ENCODE measurements around the gene PYM1.

PYM1 gene

DNA sequence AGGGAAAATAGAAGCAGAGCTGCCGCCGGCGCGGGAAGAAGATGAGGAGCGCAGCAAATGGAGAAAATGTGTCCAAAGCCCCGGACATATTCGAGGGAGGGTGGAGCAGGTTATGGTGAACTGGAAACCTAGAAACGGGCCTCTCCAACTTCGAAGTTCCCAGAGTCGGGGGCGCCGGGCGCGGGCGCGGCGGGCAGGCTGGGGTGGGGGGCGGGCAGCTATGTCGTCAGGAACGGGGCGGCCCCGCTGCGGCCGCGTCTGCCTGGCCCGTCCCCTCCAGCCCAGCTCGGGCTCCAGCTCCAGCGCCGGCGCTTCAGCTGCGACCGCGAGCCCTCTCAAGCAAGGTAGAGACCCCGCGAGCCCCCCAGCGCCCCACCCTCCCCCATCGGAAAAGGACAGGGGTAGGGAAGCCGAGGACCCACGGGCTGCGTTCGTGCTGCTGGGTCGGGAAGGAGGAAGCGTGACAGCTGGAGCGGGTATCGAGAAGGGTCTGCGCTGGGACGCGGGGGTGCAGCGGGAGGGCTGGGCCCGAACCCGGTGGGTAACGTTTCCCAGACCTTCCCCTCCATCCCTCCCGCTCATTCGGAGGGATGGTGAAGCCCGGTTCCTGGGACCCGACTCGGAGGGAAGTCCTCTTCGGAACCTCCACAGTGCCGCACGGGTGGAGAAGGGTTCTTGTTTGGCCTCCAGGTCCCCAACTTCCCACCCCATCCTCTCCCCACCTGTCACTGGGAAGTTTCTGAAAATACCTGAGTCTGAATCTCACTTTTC is 4.3 kb upstream of the PYM1 start (continued):
- TF ChIP-seq, protein P1, sequence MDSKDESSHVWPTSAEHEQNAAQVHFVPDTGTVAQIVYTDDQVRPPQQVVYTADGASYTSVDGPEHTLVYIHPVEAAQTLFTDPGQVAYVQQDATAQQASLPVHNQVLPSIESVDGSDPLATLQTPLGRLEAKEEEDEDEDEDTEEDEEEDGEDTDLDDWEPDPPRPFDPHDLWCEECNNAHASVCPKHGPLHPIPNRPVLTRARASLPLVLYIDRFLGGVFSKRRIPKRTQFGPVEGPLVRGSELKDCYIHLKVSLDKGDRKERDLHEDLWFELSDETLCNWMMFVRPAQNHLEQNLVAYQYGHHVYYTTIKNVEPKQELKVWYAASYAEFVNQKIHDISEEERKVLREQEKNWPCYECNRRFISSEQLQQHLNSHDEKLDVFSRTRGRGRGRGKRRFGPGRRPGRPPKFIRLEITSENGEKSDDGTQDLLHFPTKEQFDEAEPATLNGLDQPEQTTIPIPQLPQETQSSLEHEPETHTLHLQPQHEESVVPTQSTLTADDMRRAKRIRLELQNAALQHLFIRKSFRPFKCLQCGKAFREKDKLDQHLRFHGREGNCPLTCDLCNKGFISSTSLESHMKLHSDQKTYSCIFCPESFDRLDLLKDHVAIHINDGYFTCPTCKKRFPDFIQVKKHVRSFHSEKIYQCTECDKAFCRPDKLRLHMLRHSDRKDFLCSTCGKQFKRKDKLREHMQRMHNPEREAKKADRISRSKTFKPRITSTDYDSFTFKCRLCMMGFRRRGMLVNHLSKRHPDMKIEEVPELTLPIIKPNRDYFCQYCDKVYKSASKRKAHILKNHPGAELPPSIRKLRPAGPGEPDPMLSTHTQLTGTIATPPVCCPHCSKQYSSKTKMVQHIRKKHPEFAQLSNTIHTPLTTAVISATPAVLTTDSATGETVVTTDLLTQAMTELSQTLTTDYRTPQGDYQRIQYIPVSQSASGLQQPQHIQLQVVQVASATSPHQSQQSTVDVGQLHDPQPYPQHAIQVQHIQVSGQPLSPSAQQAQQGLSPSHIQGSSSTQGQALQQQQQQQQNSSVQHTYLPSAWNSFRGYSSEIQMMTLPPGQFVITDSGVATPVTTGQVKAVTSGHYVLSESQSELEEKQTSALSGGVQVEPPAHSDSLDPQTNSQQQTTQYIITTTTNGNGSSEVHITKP (tag by site-specific recombination; IDR thresholded peaks at IDR 0.05): peak; percentile 23
- TF ChIP-seq SCRT2 (tag by site-specific recombination; IDR thresholded peaks at IDR 0.05) (no peak), ZNF416 (tag by site-specific recombination; IDR thresholded peaks at IDR 0.05) (no peak), ZNF169 (tag by site-specific recombination; IDR thresholded peaks at IDR 0.05) (no peak), ZNF426 (tag by site-specific recombination; IDR thresholded peaks at IDR 0.05) (no peak), MZF1 (tag by site-specific recombination; IDR thresholded peaks at IDR 0.05; ENCODE audit: borderline replicate concordance) (no peak), ZNF274 (IDR thresholded peaks at IDR 0.05; ENCODE audit: low read length) (no peak), ZNF274 (tag by site-specific recombination; IDR thresholded peaks at IDR 0.05; ENCODE audit: borderline replicate concordance) (no peak), PBX3 (CRISPR knock-in tag; IDR thresholded peaks at IDR 0.05) (no peak), ZNF514 (tag by site-specific recombination; IDR thresholded peaks at IDR 0.05) (no peak), ZNF335 (tag by site-specific recombination; conservative IDR thresholded peaks at IDR 0.05) (peak; percentile 87), ZNF473 (tag by site-specific recombination; IDR thresholded peaks at IDR 0.05) (no peak), ZNF221 (tag by site-specific recombination; IDR thresholded peaks at IDR 0.05; ENCODE audit: borderline replicate concordance) (no peak), ZNF23 (tag by site-specific recombination; IDR thresholded peaks at IDR 0.05; ENCODE audit: borderline replicate concordance) (no peak), ZBTB48 (tag by site-specific recombination; IDR thresholded peaks at IDR 0.05) (no peak), ZNF549 (tag by site-specific recombination; IDR thresholded peaks at IDR 0.05) (no peak), ZNF10 (tag by site-specific recombination; IDR thresholded peaks at IDR 0.05) (no peak)
- TF ChIP-seq, protein P2, sequence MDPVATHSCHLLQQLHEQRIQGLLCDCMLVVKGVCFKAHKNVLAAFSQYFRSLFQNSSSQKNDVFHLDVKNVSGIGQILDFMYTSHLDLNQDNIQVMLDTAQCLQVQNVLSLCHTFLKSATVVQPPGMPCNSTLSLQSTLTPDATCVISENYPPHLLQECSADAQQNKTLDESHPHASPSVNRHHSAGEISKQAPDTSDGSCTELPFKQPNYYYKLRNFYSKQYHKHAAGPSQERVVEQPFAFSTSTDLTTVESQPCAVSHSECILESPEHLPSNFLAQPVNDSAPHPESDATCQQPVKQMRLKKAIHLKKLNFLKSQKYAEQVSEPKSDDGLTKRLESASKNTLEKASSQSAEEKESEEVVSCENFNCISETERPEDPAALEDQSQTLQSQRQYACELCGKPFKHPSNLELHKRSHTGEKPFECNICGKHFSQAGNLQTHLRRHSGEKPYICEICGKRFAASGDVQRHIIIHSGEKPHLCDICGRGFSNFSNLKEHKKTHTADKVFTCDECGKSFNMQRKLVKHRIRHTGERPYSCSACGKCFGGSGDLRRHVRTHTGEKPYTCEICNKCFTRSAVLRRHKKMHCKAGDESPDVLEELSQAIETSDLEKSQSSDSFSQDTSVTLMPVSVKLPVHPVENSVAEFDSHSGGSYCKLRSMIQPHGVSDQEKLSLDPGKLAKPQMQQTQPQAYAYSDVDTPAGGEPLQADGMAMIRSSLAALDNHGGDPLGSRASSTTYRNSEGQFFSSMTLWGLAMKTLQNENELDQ (tag by site-specific recombination; IDR thresholded peaks at IDR 0.05; ENCODE audit: low read depth): no peak
- TF ChIP-seq, protein P3, sequence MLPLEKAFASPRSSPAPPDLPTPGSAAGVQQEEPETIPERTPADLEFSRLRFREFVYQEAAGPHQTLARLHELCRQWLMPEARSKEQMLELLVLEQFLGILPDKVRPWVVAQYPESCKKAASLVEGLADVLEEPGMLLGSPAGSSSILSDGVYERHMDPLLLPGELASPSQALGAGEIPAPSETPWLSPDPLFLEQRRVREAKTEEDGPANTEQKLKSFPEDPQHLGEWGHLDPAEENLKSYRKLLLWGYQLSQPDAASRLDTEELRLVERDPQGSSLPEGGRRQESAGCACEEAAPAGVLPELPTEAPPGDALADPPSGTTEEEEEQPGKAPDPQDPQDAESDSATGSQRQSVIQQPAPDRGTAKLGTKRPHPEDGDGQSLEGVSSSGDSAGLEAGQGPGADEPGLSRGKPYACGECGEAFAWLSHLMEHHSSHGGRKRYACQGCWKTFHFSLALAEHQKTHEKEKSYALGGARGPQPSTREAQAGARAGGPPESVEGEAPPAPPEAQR (tag by site-specific recombination; IDR thresholded peaks at IDR 0.05): no peak
- TF ChIP-seq, protein P4, sequence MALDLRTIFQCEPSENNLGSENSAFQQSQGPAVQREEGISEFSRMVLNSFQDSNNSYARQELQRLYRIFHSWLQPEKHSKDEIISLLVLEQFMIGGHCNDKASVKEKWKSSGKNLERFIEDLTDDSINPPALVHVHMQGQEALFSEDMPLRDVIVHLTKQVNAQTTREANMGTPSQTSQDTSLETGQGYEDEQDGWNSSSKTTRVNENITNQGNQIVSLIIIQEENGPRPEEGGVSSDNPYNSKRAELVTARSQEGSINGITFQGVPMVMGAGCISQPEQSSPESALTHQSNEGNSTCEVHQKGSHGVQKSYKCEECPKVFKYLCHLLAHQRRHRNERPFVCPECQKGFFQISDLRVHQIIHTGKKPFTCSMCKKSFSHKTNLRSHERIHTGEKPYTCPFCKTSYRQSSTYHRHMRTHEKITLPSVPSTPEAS (tag by site-specific recombination; IDR thresholded peaks at IDR 0.05): no peak
